ENCODE measurements around the gene UNC80. TPM values are rescaled to one million over a fixed set of nuclear protein-coding genes. Genes with fewer than 3 reads are reported as not detected.

The UNC80 gene
- polyA plus RNA-seq, 1 of the 3 experiments (the other 2 are of a cell fraction), result 0.59 TPM

DNA sequence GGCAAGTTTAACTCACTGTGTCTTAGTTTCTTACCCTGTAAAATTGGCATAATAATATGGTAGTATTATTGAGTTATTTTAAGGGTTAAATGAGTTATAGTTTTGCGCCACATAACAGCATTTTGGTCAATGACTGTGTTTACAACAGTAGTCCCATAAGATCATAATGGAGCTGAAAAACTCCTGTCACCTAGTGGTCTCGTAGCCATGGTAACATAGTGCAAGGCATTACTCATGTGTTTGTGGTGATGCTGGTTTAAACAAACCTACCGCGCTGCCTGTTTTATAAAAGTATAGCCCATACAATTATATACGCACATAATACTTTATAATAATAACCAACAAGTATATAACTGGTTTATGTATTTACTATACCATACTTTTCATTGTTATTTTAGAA is 15.8 kb downstream of the UNC80 start:
- H3K9me2 ChIP-seq, result no peaks in the 10 kb centered on the region
- H3K27me3 ChIP-seq (ENCODE audit: insufficient read depth), result no peaks in the 10 kb centered on the region
- H3K9ac ChIP-seq, result no peak overlapping the region
- no peaks in the 10 kb centered on the region for H3F3A ChIP-seq (replicated peaks; ENCODE audit: insufficient read depth)
- H3K4me2 ChIP-seq, result no peak overlapping the region
- DNase-seq, result no peak
- TF ChIP-seq IRF3 (IDR thresholded peaks at IDR 0.05; ENCODE audit: low read depth, low read length) (no peak), ELF1 (IDR thresholded peaks at IDR 0.05) (no peak), RFX5 (IDR thresholded peaks at IDR 0.05; ENCODE audit: low read length) (no peak)
- POLR2A ChIA-PET, result no interaction called here
- 90% methylated on average over 5 of the region's 5 CpGs for WGBS (ENCODE audit: low lambda C conversion rate)
- H3K79me2 ChIP-seq (ENCODE audit: insufficient read depth), result no peaks in the 10 kb centered on the region
- peaks cover 0 to 8% of the 10 kb centered on the region in 2 experiments for H3K36me3 ChIP-seq (replicated peaks in 1 of 2; ENCODE audit: control insufficient read depth in 1 of 2, insufficient read depth in 2 of 2, low read length in 1 of 2)
- no peak overlapping the region for H3K4me3 ChIP-seq (ENCODE audit: low read depth in 2 of 2, low read length in 1 of 2)
- no peaks in the 10 kb centered on the region for H3K4me1 ChIP-seq (ENCODE audit: control insufficient read depth in 1 of 2, insufficient read depth in 2 of 2, low read depth in 1 of 2, low read length in 1 of 2)
- H3K27ac ChIP-seq (ENCODE audit: low read depth in 2 of 2, low read length in 1 of 2), result no peak overlapping the region
- CTCF ChIA-PET, result no interaction called here
- no peaks in the 10 kb centered on the region for H3K9me3 ChIP-seq
- H4K20me1 ChIP-seq (ENCODE audit: insufficient read depth), result no peaks in the 10 kb centered on the region
- no peak overlapping the region for H2AFZ ChIP-seq (ENCODE audit: low read depth)

DNA sequence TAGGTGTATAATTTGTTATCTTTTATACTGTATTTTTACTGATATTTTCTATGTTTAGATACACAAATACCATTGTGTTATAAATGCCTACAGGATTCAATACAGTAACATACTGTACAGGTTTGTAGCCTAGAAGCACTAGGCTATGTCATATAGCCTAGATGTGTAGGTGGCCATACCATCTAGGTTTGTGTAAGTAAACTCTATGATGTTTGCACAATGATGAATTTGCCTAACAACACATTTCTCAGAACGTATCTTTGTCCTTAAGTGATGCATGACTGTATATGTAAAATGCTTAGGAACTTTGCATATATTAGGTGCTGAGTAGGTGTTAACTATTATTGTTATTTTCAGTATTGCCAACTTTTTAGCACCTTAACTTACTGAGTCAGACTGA is 17.3 kb downstream of the UNC80 start:
- POLR2A ChIA-PET, result no interaction called here
- no peak overlapping the region for H3K4me3 ChIP-seq (ENCODE audit: low read depth in 2 of 2, low read length in 1 of 2)
- no peaks in the 10 kb centered on the region for H3F3A ChIP-seq (replicated peaks; ENCODE audit: insufficient read depth)
- H3K4me2 ChIP-seq, result no peak overlapping the region
- no peaks in the 10 kb centered on the region for H3K27me3 ChIP-seq (ENCODE audit: insufficient read depth)
- no peaks in the 10 kb centered on the region for H4K20me1 ChIP-seq (ENCODE audit: insufficient read depth)
- no peaks in the 10 kb centered on the region for H3K4me1 ChIP-seq (ENCODE audit: control insufficient read depth in 1 of 2, insufficient read depth in 2 of 2, low read depth in 1 of 2, low read length in 1 of 2)
- H2AFZ ChIP-seq (ENCODE audit: low read depth), result no peak overlapping the region
- no peaks in the 10 kb centered on the region for H3K9me3 ChIP-seq
- no peak overlapping the region for H3K9ac ChIP-seq
- 59% methylated on average over 1 of the region's 1 CpG for WGBS (ENCODE audit: low lambda C conversion rate)
- CTCF ChIA-PET, result interaction anchor here (1.4 to 2.4 kb wide), 2 partner anchors 17 to 366 kb away, joined by 3 to 6 read pairs; partner anchors contain the start of gene UNC80
- H3K36me3 ChIP-seq (replicated peaks in 1 of 2; ENCODE audit: control insufficient read depth in 1 of 2, insufficient read depth in 2 of 2, low read length in 1 of 2), result peaks cover 0 to 8% of the 10 kb centered on the region in 2 experiments
- no peaks in the 10 kb centered on the region for H3K79me2 ChIP-seq (ENCODE audit: insufficient read depth)
- TF ChIP-seq POLR2AphosphoS5 (IDR thresholded peaks at IDR 0.05; ENCODE audit: low read depth, low read length), result no peak
- no peak for TF ChIP-seq GABPA (IDR thresholded peaks at IDR 0.05; ENCODE audit: low read depth)
- TF ChIP-seq YY1 (IDR thresholded peaks at IDR 0.05; ENCODE audit: low read depth), result no peak
- no peak for TF ChIP-seq MAX (IDR thresholded peaks at IDR 0.05; ENCODE audit: low read depth)
- no peak for TF ChIP-seq EZH2phosphoT487 (IDR thresholded peaks at IDR 0.05; ENCODE audit: borderline replicate concordance, low read depth)
- no peak for TF ChIP-seq NRF1 (IDR thresholded peaks at IDR 0.05; ENCODE audit: low read depth, low read length)
- TF ChIP-seq SIN3A (IDR thresholded peaks at IDR 0.05; ENCODE audit: borderline replicate concordance, low read depth, low read length), result no peak
- TF ChIP-seq SMC3 (IDR thresholded peaks at IDR 0.05; ENCODE audit: low read depth, low read length), result no peak
- no peak for TF ChIP-seq EP300 (IDR thresholded peaks at IDR 0.05; ENCODE audit: borderline replicate concordance in 1 of 2, low read depth in 1 of 2, low read length in 1 of 2)
- TF ChIP-seq, protein P1, sequence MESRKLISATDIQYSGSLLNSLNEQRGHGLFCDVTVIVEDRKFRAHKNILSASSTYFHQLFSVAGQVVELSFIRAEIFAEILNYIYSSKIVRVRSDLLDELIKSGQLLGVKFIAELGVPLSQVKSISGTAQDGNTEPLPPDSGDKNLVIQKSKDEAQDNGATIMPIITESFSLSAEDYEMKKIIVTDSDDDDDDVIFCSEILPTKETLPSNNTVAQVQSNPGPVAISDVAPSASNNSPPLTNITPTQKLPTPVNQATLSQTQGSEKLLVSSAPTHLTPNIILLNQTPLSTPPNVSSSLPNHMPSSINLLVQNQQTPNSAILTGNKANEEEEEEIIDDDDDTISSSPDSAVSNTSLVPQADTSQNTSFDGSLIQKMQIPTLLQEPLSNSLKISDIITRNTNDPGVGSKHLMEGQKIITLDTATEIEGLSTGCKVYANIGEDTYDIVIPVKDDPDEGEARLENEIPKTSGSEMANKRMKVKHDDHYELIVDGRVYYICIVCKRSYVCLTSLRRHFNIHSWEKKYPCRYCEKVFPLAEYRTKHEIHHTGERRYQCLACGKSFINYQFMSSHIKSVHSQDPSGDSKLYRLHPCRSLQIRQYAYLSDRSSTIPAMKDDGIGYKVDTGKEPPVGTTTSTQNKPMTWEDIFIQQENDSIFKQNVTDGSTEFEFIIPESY (IDR thresholded peaks at IDR 0.05; ENCODE audit: borderline replicate concordance, low read depth), result no peak
- TF ChIP-seq, protein P2, sequence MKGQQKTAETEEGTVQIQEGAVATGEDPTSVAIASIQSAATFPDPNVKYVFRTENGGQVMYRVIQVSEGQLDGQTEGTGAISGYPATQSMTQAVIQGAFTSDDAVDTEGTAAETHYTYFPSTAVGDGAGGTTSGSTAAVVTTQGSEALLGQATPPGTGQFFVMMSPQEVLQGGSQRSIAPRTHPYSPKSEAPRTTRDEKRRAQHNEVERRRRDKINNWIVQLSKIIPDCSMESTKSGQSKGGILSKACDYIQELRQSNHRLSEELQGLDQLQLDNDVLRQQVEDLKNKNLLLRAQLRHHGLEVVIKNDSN (IDR thresholded peaks at IDR 0.05; ENCODE audit: borderline replicate concordance, low read depth), result no peak
- no peak overlapping the region for H3K27ac ChIP-seq (ENCODE audit: low read depth in 2 of 2, low read length in 1 of 2)
- no peak for DNase-seq
- H3K9me2 ChIP-seq, result no peaks in the 10 kb centered on the region
